Stimulated activated CD4-positive, alpha-beta T cell treated with anti-CD3 and anti-CD28 coated beads, Interleukin-15, amount 100 ng/mL, for 48 hours (primary cell): ENCODE results near the gene MYD88.
"Not testable (repeated sequence)": the region's sequence is repeated elsewhere in the genome, so short reads cannot be mapped to it uniquely, and the experiment has no call there.

Experiments
- DNase-seq, 2 donors: peaks; one replicate each; pipeline ENCODE4 v3.0.0-alpha.2; 2020; ENCODE audit warnings: low read depth in 2 of 2

MYD88 gene

DNA sequence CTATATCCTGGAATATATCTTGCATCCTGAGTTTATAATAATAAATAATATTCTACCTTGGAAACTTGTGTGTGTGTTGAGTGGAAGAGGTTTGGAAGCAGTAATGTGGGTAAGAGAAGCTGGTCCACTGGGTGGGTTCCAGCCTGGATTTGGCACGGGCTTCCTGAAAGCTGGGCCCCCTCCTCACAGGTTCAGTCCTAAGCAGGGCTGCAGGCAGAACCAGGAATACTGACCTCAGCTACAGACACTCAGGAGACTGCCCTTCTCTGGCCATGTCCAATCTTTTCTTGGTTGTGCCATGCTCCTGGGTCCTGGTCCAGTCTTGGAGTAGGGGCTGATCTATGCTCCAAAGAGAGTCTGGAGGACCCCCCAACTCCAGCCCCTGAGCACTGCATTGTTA is 4.5 kb downstream of the MYD88 start:
- no peak for DNase-seq

DNA sequence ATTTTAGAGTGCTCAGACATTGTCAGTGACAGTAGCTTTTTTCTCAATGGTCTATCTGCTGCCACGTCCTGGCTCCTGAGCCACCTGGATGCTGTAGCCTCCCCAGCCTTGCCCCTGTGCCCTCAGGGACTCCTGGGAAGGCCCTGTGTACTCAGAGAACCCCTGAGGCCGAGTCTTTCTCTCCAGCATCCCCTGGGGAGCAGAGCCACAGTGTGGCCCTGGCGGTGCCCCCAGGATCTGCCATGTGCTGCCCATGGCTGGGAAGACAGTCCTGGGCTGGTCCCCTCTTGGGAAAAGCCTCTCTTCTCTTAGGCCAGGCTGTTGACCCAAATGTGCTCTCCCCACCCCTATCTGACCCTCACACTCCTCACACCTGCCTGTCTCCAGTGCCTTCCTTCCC is 5.0 kb downstream of the MYD88 start:
- no peak for DNase-seq

DNA sequence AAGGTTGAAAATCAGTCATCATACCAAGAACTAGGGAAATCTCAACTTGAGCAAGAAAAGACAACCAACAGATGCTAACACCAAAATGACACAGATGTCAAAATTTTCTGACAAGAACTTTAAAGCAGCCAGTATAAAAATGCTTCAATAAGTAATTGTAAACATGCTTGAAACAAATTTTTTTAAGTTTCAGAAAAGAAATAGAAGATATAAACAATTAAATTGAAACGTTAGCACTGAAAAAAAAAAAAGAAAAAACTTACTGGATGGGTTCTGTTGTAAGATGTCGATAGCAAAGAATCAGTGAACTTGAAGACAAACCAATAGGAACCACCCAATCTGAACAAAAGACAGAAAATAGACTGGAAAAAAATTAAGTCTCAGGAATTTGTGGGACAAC is 8.0 kb downstream of the MYD88 start:
- no peak for DNase-seq

DNA sequence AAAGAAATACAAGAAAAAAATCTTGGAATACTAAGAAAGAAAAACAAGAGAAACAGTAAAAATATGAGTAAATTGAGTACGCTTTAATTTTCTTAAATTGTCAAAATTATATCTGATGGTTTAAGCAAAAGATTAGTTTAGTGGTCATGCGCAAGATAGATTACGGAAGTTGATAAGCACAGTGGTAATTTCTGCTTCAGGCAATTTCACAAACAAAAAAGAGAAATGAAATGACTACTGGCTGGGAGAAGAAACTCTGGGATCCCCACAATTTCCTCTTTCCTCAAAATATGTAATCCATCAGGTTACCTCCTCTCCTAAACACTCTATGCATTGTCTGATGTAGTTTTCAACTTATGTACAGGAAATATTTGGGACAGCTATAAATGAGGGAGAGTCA is 9.0 kb downstream of the MYD88 start:
- DNase-seq, result no peak

DNA sequence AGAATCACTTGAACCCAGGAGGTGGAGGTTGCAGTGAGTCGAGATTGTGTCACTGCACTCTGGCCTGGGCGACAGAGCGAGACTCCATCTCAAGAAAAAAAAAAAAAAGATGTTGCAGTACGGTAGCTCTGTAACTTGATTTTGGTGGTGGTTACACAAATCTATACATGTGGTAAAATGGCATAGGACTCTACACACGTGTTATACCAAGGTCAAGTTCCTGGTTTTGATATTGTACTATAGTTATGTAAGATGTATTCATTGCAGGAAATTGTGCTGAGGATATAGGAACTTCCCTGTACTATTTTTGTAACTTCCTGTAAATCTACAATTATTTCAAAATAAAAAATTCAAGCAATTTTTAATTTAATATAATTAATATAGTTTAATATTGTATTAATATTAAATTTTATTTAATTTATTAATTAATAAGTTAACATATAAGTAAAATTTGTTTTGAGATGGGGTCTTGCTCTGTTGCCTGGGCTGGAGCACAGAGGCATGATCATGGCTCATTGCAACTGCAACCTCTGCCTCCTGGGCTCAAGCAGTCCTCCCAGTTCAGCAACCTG is 9.9 kb downstream of the MYD88 start:
- no peak for DNase-seq

DNA sequence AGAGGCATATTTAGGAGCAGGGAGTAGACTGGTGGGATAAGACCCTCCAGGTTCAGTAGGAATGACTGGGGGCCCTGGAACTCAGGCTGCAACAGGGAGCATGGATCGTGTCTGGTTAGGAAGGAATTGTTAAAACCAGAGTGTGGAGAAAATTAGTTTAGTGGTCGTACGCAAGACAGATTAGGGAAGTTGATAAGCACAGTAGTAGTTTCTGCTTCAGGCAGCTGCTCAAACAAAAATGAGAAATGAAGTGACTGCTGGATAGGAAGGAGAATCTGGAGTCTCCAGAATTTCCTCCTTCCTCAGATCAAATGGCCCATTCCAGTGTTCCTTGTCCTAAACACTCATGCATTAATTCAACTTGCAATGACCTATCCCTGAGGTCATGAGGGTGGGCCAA is 11.2 kb downstream of the MYD88 start:
- DNase-seq, result no peak

DNA sequence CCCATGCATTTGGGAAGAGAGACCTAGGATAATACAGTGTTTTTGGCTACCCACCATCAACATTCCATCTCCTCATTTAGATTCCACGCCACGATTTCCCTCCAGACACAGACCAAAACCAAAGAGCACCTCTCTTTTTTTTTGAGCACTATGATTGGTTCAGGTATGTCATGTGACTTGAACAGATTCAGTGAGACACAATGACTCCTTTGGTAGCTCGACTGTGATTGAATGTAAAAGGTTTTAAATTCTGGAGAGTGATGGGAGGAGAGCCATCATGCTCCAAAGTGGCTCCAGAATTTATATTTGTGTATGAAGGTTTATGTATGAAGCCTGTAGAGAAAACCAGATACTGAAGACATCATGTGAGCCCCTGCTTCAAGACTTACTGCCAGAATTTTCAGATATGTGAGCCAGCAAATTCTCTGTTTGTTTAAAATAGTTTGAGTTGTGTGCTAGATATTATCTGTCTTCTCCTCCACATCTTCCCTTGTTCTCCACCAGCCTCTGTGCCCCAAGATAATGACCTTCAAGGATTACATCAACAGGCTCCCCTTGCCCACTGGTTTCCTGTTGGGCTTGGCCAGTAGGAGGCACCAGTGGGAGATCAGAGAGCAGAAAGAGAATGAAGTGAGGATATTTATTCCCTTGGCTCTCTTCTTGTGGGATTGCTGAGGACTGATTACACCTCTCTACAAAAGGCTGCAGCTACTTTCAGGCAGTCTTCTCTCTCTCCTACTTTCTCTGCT is 12.5 kb downstream of the MYD88 start:
- no peak for DNase-seq

DNA sequence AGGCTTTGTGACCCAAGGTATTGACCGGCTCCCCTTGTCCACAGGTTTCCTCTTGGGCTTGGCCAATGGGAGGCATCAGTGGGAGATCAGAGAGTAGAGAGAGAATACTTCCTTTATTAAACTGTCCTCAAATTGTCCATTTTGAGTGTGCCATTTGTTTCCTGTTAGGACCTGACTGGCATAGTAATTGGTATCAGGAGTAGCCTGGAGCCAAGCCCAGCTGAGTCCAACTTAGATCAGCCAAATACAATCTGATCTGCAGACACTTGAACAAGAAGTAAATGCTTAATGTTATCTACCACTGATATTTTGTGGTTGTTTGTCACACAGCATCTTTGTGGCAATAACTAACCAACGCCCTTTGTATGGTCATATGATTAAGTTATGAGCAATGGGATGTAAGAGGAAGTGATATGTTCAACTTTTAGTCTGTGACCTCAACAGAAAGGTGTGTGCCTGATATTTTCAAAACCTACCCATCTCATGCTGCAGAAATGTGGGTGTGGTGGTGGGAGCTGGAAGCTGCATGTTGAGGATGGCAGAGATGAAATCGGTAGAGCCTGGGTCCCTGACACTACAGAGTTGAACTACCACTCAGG is 13.3 kb downstream of the MYD88 start:
- DNase-seq, result no peak

DNA sequence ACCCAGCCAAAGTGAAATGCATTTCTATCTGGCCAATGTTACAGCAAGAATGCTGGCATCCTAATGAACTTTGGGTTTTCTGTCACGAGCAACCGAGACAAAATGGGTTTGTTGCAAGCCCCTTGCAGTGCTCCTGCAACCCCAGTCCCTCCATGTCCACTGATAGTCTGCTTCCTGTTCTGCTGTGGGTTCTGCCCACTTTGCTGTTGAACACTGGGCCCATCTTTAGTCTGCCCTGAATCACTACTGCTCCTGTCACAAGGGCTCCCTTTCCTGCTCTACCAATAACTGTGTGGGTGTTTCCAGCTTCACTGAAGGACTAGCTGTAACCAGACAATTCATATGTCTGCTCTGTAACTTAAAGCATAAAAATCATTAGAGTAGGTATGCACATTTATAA is 14.1 kb downstream of the MYD88 start:
- no peak for DNase-seq

DNA sequence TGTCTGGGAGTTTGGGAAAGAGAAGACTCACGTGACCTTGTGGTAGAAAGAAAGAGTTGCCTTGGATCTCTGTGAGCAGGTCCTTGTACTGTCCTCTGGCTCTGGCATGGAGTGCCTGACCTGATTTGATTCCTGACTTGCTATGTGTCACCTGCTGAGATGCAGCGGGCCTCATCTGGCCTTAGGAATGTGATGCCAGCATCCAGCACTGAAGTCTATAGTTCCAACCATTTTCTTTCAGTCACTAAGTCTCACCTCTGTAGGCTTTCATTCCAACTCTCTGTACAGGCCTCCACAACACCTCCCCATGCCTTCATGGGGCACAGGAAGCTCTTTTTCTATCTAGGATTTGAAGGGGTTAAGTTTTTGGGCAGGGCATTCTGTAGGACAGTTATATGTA is 14.8 kb downstream of the MYD88 start:
- DNase-seq, result no peak

DNA sequence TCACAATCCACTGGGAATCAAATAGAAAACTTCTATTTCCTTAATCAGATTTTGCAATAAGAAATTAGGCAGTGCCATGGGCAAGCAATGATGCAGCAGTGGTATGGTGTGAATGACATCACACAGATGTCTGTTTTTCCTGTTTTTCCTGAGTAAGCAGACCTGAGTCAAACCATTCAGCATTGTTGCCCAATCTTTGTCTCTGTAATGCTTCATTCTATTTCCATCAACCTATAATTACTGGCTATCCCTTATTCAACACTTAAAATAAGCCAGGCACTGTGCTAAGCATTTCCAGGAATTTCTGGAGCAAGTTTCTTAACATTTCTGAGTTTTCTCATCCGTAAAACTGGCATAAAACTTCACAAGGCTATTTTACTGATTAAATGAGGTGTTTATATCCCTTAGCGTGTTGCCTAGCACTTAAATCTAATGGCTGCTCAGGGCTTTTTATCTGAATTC is 15.6 kb downstream of the MYD88 start:
- DNase-seq, result no peak

DNA sequence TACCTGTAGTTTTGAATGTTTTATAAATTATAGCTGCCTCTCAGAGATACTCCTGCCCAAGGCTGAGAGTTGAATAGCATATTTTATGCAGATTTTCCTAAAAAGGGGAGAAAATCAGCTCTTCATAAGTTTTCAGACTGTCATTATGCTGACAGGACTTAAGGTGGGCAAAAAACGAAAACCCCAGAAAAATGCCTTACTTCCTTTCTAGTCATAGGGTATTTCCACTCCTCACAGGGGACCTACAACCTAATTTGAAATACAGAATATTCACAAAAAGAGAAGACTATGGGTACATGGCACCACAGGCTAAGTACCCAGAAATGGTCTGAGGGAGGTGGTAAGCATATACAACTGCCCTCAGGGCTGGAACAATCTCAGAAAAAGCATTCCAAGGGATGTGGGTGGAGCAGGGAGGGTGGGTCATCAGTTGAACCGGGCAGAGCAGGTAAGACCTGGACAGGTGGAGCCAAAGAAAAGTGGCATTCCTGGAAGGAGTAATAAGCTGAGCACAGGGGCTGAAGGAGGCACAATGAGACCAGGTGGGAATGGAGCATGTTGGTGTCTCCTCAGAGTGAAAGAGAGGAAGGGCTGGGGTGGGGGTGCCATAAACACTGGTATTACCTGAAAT is 16.3 kb downstream of the MYD88 start:
- no peak for DNase-seq

DNA sequence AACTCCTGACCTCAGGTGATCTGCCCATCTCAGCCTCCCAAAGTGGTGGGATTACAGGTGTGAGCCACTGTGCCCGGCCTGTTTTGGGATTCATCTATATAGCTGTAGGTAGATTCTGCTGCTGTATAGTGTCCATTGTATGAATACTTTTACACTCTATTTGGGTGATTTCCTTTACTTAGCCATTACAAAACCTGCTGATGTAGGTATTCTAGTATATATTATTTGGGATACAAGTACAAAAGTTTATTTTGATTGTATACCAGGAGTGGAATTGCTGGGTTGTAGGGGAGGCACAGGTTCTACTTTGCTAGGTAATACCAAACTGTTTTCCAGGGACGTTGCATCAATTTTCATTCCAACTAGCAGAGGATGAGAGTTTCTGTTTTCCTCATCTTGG is 17.4 kb downstream of the MYD88 start:
- DNase-seq, result no peak

DNA sequence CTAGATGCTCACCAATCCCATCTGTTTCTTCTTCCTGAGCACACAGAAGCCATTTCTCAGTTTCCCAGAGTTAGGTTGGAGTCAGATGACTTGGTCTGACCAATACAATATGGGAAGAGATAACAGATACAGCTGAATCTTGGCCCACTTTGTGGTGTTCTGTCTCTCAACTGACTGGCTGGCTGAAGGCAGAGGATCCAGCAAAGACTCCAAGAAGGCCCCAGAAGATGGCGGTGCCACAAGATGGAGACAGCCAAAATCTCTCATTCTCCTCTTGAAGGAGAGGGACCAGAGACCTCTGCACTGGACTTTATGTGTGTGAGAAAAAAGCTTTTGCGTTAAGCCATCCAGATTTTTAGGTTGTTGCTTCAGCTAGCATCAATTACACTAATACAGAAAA is 18.7 kb downstream of the MYD88 start:
- DNase-seq, result no peak

DNA sequence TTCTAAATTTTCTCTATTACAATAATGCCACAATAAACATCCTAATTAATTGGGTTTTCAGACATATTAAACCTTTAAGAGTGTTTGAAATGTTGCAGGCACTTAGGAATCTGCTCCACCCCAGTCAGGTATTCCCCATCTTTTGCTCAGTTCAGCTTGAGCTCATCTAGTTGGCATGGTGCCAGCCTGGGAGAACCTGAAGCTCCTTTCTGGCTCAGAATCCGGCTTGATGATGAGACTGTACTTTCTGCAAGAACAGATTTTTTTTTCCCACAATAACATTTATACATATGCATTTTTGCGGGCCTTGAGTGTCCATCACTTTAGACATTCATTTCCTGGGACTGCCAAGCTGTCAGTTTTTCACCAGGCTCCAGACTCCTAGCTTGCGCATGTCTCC is 19.1 kb downstream of the MYD88 start:
- no peak for DNase-seq

DNA sequence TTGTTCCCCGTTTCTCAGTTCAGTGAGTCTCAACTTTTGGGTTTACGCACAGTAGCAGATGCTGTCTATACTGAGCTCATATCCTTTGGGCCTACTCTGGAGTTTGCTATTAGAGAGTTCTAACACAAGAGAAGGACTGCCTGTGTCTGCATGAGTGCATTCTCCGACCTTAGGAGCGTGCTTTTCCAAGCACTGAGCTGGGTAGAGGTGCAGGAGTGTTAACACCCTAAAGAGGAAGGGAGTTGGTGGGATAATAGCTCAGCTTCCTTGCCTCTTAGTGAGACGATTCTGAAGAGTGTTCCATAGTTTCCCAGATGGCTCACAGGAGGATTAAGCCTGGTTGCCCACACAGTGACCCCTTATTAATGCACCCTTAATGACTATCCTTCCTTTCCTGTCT is 20.0 kb downstream of the MYD88 start:
- DNase-seq, result no peak

DNA sequence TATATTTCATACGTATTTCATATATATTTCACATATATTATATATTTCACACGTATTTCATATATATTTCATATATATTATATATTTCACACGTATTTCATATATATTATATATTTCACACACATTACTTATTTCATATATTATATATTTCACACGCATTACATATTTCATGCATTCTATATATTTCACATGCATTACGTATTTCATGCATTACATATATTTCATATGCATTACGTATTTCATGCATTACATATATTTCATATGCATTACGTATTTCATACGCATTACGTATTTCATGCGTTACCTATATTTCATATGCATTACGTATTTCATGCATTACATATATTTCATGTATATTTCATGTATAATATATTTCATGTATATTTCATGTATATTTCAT is 22.2 kb downstream of the MYD88 start:
- DNase-seq, result not testable (repeated sequence)

DNA sequence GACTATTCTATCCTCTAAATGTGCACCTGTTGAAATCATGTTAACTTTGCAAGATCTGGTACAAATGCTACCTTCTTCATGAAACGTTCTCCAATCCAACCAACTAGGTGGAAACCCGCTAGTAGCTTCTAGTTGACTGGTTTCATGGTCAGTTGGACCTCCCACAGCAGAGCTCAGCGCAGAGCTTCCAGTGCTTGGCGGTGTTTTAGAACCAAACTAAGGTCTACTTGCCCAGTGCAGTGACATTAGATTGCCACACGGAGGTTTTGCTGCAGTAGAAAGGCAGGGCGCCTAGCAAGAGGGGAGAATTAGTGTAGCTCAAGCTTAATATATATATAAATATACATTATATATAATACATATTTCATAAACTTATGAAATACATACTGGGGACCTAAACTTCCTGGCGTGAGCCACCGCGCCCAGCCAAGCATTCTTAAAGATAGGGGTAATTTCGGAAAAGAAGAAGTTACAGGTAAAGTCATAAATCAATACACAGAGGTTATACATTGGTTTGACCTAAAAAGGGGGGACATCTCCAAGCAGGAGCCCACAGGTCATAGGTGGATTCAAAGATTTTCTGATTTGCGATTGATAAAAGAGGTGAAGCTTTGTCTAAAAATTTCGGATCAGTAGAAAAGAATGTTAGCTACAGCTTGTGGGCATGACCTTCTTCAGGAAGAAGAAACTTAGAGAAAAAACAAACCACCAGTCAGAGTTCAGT is 24.8 kb downstream of the MYD88 start:
- no peak for DNase-seq

DNA sequence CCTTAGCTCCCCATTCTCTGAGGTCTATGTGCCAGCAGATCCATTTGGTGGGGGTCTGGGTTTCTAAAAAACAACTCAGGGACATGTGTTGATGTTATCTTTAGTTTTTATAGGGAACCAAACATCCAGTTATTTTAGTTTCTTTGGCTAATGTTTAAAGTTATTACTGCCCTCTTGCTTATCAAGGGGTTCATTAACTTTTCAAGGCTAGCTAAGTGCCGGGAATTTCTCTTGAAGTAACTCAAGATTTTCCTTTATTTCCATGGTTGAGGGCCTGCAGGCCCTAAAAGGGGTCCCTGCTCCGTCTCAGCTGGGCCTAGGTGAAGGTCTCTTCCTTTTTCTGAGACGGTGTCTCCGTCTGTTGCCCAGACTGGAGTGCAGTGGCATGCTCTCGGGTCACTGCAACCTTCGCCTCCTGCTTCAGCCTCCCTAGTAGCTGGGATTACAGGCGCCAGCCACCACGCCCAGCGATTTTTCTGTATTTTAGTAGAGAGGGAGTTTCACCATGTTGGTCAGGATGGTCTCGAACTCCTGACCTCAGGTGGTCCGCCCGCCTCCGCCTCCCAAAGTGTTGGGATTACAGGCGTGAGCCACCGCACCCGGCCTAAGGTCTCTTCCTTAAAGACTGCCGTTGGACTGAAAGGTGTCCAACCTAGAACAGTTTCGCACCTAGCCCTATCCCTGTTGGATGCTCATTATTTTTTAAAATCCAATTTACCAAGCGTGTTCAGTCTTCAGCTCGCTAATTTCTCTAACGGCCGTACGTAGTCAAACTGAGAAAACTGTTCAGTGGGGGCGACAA is 25.6 kb downstream of the MYD88 start:
- no peak for DNase-seq

DNA sequence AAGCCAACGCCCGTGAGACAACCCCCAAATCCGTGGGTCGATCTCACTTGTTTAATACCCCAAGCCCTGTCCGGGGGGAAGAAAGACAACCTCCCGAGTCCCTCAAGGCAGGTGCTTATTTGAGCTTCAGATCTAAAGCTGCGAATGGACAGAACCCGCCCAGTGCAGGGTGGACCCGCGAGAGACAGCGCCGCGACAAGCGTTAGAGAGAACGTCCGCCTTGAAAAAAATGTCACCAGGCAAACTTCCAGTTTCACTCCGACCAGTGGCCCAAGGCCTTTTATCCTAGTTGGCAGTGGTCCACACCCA is 26.1 kb downstream of the MYD88 start:
- DNase-seq, result no peak

DNA sequence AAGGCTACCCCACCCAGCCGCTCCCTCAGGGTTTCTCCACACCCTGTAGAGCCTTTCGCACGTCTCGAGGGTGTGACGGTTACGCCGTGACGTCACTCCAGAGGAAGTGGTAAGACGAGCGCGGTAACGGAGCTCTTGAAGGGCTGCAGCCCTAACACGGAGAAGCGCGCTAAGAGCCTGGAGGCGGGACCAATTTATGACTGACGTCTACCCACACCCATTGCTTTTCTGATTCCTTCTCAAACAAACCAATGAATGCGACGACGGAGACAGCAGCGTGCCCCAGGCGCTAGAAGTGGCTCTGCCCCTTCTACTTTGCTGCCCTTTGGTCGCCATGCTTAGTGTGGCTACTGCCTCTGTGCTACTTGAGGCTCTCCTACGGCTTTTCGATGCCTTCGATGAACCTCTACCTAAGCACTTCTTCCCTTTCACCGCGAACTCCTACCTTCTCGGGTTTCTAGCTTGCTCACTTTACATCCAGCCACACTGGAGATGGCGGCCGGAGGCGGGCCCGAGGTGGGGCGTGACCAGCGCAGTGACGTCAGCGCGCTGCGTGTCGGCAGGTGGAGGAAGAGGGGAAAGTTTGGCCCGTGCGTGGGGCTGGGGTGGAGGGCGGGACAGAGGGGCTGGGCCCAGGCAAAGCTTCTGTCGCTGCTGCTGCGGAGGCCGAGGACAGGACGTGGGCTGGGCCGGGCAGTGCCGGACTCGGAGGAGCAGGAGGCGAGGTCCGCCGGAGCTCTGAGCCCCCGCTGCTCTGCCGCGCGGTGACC is 26.7 kb downstream of the MYD88 start, which contains the start of gene OXSR1:
TSS of gene OXSR1 (plus strand) at position 586 of the 770 bp plus-strand sequence. CDS start 340 bp downstream, outside the sequence.
- peak; percentile 94 to 95 for DNase-seq
